ENCODE results near the gene SMIM13.

DNA sequence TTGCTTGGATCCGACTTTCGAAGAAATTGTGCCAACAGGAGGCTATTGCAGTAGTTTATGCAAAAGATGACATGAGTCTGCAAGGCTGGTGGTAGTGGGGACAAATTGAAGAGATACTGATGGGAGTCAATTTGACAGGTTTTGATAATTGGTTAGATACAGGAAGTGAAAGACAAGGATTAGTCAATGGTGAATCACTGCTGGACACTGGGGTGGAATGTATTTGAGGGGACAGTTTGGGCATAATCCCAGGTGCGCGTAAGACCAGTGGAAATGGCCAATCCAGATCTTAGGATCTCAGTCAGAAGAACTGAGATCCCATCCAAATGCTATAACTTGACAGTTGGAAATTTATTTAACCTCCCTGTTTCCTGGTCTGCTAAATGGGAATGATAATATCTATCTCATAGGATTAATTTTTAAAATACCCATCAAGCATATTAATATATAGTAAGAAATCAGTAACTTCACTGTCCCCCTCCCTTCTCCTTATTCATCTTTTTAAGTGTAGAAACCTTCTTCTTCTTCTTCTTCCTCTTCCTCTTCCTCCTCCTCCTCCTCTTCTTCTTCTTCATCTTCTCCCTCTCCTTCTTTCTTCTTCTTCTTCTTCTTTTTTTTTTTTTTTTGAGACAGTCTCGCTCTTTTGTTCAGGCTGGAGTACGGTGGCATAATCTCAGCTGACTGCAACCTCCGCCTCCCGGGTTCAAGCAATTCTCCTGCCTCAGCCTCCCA lies 48.8 kb downstream of the SMIM13 start:
- TF ChIP-seq, protein P1, sequence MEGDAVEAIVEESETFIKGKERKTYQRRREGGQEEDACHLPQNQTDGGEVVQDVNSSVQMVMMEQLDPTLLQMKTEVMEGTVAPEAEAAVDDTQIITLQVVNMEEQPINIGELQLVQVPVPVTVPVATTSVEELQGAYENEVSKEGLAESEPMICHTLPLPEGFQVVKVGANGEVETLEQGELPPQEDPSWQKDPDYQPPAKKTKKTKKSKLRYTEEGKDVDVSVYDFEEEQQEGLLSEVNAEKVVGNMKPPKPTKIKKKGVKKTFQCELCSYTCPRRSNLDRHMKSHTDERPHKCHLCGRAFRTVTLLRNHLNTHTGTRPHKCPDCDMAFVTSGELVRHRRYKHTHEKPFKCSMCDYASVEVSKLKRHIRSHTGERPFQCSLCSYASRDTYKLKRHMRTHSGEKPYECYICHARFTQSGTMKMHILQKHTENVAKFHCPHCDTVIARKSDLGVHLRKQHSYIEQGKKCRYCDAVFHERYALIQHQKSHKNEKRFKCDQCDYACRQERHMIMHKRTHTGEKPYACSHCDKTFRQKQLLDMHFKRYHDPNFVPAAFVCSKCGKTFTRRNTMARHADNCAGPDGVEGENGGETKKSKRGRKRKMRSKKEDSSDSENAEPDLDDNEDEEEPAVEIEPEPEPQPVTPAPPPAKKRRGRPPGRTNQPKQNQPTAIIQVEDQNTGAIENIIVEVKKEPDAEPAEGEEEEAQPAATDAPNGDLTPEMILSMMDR (conservative IDR thresholded peaks at IDR 0.05): no peak
- no peak for TF ChIP-seq EZH2 (IDR thresholded peaks at IDR 0.05; ENCODE audit: low read depth)

All from PC-9 (cell line).